Activated naive CD4-positive, alpha-beta T cell treated with Interleukin-2 at 50 U/mL for 16 hours (primary cell): ENCODE data around the gene SRPK3.
"Not testable (repeated sequence)": the region's sequence is repeated elsewhere in the genome, so short reads cannot be mapped to it uniquely, and the experiment has no call there.

ENCODE experiments used
- DNase-seq: peaks from one replicate; pipeline ENCODE4 v3.0.0-alpha.2; 2020

Gene SRPK3

GRCh38 chrX:153814591-153815315 is 33.9 kb downstream of the SRPK3 start:
- no peak for DNase-seq

DNA sequence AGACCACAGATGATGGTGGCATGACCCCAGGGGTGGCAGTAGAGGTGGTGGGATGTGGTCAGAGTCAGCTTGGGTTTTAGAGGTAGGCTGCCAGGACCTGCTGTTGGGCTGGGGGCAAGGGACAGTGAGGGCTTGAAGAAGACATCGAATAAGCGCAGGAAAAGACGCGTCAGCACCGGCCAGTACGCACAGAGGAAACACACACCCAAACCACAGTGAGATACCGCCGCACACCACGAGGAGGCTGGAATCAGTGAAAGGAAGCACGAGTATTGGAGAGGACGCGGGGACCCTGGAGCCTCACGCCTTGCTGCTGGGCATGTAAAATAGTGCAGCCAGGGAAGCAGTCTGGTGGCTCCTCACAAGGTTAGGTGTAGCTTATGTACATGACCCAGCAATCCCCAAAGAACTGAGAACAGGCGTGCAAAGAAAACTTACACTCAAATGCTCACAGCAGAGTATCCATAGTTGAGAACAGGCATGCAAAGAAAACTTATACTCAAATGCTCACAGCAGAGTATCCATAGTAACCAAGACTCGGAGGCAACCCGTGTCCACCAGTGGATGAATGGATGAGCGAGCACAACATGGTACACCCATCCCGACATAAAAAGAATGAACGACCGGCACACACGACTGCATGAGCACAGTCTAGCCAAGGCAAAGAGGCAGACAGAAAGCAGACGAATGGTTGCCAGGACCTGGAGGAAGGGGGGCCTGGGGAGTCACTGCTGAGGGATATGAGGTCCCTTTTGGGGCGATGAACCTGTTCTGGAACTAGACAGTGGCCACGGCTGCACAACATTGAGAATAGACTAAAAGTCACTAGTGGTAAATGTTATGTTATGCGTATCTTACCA is 36.2 kb downstream of the SRPK3 start:
- peak; percentile 46 for DNase-seq

DNA sequence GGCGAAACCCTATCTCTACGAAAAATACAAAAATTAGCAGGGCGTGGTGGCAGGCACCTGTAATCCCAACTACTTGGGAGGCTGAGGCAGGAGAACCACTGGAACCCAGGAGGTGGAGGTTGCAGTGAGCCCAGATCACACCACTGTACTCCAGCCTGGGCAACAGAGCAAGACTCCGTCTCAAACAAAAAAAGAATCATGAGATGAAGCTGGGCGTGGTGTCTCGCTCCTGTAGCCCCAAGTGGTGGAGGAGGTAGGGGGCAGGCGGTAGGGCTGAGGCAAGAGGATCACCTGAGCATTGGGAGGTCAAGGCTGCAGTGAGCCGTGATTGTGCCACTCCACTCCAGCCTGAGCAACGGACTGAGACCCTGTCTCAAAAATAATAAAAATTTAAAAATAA is 37.2 kb downstream of the SRPK3 start:
- DNase-seq: not testable (repeated sequence)

GRCh38 chrX:153818571-153819383 is 37.9 kb downstream of the SRPK3 start:
- DNase-seq: peak; percentile 54

GRCh38 chrX:153819384-153820040 is 38.7 kb downstream of the SRPK3 start:
- no peak for DNase-seq

DNA sequence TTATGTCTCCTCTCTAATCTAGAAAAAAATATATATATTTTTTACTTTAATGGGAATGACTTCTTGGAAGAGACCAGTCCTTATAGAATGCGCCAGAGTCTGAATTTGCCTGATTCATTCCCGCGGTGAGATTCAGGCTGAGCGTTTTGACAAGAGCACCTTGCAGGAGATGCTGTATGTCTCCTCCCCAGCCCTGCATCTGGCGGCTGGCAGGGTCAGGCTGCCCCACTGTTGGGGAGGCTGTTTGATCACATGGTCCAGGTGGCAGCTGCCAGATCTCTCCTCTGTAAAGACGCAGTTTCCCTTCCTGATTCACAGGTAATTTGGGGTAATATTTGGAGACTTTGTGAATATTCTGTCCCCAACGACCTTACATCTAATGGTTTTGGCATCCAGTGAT is 39.8 kb downstream of the SRPK3 start:
- DNase-seq: no peak

DNA sequence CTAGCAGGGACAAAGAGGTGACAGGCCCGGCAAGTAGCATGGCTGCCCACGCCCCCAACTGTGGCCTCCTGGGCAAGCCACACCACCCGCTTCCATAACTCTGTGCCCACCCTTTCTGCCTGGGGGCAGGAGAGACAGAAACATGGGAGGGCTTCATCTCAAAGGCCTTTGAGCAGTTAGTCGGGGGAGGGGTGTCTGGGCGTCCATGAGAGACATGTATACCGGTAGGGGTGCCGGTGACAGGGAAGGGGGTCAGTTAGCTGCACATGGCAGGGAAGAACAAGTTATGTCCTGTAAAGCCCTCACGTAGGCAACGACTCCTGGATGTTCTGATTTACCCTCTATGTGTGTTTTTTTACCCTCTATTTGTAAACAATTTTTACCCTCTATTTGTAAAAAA is 40.2 kb downstream of the SRPK3 start:
- no peak for DNase-seq

DNA sequence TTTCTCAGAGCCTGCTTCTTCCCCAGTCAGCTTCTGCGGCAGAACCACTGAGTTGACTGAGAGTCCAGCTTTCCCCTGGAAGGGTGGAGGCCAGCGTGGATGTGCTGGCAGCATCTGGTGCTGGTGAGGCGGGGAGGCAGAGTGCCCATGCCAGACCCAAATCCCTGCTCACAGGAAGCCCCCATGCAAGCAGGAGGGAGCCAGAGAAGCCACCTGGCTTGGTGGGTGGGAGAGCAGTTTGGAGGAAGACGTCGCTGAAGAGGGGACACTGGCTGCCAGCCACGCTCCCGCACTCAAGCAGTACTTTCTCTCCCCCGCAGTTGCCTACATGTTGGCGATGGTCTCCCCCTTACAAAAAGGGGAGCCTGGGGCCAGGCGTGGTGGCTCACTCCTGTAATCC is 43.5 kb downstream of the SRPK3 start:
- DNase-seq: no peak

GRCh38 chrX:153825042-153825441 is 44.2 kb downstream of the SRPK3 start:
- no peak for DNase-seq

DNA sequence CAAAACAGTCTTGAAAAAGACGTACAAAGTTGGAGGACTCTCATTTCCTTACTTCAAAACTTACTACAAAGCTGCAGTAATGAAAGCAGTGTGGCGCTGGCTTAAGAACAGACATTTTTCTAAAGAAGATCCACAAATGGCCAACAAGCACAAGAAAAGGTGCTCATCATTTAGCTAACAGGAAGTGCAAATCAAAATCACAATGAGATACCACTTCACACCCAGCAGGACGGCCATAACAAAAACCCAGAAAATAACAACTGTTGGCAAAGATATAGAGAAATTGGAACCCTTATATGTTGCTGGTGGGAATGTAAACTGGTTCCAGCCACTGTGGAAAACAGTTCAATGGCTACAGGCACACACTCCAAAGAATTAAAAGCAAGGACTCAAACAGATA is 46.2 kb downstream of the SRPK3 start:
- DNase-seq: no peak

GRCh38 chrX:153827903-153828302 is 47.1 kb downstream of the SRPK3 start:
- DNase-seq: no peak

- no peak for DNase-seq
Observed at GRCh38 chrX:153828308-153828707, 47.5 kb downstream of the SRPK3 start.

DNA sequence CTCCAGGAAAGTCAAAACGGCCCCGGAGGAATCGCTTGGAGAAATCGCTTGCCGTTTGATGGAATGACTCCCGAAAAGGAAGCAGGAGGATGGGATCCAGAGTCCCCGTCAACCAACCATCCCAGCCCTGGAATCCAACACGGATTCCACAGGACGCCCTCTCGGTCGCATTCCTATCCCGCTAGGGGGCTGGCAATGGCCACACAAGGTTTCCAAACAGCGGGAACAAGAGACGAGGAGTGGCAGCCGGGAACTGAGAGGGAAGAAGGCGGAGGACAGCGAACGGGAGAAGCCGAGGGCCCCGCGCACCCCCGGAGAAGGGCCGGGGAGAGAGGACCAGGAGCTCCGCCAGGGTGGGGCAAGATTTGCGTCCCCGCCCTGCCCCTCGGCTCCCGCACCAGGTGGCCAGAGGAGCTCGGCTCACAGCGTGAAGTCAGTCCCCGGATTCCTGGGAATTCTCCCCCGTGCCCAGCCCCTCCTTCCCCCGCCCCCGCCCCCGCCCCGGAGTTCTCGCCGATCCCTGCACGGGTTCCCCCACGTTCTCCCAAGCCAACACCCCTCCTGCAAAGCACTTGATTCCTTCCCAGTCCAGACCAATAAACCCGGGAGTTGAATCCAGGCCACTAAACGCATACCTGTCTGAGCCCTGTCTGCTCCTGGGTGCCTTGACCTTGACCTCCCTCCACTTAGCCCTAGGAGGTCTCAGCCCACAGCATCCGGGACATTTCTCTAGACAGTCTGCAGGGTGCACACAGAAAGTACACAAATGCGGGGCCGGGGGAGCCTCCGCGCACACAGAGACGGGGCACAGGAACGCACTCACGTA is 48.1 kb downstream of the SRPK3 start:
- DNase-seq: no peak

DNA sequence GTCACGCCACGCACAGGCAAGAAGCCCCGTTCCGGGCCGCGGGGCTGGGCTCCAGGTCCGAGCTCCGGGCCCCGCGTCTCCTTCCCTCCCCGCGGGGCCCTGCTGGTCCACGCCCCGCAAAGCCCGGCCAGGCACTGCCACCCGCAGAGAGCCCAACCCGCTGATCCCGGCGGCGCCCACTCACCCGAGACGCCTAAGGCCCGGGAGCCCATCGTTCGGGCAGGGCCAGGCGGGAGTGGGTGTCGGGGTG is 48.6 kb downstream of the SRPK3 start:
- DNase-seq: no peak

DNA sequence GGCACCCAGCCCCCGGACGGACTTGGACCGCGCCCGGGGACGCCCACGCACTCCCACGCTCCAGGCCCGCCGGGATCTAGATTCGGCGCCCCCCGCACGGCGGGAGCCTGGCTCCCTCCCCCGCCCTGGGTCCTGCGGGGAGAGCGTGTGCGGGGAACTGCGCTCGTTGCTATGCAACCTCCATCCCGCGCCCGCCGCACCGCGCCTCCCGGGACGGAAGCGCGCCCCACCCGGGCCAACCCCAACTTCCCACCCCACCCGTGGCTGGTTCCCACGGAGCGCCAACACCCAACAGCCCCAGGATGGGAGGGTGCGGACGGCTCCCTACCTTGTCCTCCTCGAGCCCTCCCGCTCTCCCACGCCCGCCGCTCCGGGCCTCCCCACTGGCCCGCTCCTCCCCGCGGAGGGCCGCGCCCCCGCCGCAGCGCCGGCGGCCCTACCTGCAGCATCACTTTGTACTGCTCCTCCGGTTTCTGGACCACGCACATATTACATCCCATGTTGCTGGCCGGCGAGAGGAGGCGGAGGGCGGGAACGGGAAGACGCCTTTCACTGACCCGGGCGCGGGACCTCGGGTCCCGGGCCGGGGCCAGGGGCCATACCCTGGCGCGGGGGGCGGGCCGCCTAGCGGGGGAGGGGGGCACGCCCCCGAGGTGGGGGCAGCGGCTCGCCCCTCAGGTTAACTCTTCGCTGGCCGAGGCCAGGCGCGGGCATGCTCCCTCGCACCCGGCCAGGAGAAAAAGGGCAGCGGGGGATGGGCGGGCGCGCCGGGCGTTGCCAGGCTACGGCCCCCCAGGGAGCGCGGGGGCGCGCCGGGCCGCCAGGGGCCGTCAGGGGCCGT is 49.2 kb downstream of the SRPK3 start, which contains the start of gene PDZD4:
TSS of gene PDZD4 (minus strand) at position 746 of the 841 bp plus-strand sequence. CDS start at position 500, 246 bp downstream.
- peak; percentile 32 for DNase-seq

GRCh38 chrX:153830640-153831428 is 50.0 kb downstream of the SRPK3 start:
- no peak for DNase-seq

DNA sequence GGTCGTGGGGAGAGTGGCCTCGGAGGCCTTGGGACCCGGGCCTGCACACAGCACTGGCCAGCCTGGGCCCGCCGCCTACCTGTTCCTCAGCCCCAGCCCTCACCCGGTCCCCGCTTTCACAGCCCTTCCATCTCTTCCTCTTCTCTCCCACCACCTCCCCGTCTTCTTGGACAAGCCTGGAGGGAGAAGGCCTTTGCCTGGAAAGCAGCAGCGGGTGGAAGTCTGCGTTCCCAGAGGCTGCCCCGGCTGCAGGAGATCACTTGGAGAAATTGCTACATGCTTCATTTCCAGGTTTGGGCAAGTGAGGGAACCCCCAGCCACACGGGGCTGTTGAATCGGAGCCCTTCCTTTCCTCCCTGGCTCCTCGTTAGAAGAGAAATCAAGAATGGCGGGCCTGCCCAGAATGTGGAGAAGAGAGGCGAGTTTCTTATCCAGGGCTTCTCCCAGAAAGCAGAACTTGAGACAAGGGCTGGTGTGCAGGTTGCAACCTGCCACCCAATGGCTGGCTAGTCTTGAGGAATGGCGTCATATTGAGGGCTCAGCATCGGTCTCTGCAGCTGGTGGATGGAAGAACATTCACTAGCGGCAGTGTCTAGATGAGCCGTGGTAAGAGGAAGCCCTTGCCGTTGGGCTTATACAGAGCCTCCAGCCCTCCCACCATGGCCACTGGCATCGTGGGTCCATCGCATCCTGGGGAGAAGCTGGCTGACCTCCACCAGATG is 50.7 kb downstream of the SRPK3 start:
- DNase-seq: no peak

GRCh38 chrX:153832728-153833127 is 51.9 kb downstream of the SRPK3 start:
- no peak for DNase-seq
